GM12865 (cell line): ENCODE results near the gene ANKRD2.

Experiments
- DNase-seq: peaks from one replicate; pipeline ENCODE4 v3.0.0; 2010; ENCODE audit warnings: low read depth
- H3K4me3 ChIP-seq: 2 replicates; pipeline ENCODE4 v1.5.1; 2011; ENCODE audit warnings: mild to moderate bottlenecking, low read depth, low read length, control low read depth
- TF ChIP-seq, protein P1 (sequence below): IDR thresholded peaks from 2 replicates; pipeline ENCODE4 v1.5.1; 2011; ENCODE audit warnings: low read length, control low read depth, low read depth, inconsistent platforms; ENCODE audit not compliant: insufficient read depth; ENCODE audit errors: missing control alignments

Gene ANKRD2

DNA sequence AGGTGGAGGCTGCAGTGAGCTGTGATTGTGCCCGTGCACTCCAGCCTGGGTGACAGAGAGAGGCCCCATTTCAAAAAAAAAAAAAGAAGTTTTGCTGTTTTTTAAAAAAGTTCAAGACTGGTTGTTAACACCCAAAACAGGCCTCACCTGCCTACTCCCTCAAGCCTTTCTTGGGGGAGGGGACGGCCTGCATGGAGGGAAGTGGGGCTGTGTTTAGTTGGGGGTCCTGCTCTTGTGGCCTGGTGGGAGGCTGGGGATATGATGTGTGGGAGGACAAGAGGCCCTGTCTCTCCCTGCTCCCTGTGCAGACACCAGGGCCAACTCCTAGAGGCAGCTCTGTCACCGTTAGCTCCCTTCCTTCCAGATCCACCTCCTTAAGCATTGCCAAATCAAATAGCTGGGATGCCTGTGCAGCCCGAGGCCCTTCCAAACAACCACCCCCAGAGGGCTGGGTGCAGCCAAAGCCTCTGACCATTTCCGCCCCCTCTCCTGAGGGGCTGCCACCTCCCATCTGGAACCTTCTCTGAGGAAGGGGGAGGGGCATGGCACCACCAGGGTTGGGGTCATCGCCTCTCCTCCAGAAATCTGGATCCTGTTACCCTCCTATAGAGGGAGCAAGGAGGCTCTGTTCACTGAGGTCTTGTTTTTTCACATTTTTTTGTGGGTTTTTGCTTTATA is 32.9 kb upstream of the ANKRD2 start:
- no peak overlapping the region for H3K4me3 ChIP-seq

DNA sequence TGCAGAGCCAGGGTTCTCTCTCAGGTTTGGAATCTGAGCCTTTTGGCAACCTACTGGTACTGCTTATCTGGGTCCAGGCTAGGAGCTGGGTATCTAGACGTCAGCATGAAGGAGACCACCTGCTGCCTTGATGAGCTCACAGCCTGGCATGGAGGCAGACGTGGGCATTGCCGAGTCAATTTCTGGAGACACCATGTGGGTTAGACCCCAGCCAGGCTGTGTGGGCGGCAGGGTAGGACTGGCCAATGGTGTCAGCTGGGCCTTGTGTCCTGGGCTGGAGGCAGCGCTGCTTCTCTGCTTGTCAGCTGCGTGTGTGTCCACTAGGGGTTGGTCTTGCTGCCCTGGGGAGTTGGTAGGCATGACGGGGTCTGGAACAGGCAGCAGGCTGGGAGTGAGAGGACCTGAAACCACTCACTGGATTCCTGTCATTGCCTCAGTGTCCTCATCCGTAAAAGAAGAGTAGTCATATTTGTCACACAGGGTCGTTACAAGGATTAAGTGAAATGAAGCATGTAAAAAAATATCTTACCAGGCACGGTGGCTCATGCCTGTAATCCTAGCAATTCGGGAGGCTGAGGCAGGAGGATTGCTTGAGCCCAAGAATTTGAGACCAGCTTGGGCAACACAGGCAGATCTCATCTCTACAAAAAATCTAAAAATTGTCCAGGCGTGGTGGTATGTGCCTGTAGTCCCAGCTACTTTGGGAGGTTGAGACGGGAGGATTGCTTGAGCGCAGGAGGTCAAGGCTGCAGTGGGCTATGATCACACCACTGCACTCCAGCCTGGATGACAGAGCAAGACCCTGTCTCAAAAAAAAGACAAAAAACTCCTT is 31.7 kb upstream of the ANKRD2 start:
- H3K4me3 ChIP-seq = no peak overlapping the region
- TF ChIP-seq, protein P1, sequence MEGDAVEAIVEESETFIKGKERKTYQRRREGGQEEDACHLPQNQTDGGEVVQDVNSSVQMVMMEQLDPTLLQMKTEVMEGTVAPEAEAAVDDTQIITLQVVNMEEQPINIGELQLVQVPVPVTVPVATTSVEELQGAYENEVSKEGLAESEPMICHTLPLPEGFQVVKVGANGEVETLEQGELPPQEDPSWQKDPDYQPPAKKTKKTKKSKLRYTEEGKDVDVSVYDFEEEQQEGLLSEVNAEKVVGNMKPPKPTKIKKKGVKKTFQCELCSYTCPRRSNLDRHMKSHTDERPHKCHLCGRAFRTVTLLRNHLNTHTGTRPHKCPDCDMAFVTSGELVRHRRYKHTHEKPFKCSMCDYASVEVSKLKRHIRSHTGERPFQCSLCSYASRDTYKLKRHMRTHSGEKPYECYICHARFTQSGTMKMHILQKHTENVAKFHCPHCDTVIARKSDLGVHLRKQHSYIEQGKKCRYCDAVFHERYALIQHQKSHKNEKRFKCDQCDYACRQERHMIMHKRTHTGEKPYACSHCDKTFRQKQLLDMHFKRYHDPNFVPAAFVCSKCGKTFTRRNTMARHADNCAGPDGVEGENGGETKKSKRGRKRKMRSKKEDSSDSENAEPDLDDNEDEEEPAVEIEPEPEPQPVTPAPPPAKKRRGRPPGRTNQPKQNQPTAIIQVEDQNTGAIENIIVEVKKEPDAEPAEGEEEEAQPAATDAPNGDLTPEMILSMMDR = no peak
- no peak for DNase-seq

More for the DNA sequence above, 32.9 kb upstream of the ANKRD2 start:
- TF ChIP-seq, protein P1 = no peak
- no peak for DNase-seq

DNA sequence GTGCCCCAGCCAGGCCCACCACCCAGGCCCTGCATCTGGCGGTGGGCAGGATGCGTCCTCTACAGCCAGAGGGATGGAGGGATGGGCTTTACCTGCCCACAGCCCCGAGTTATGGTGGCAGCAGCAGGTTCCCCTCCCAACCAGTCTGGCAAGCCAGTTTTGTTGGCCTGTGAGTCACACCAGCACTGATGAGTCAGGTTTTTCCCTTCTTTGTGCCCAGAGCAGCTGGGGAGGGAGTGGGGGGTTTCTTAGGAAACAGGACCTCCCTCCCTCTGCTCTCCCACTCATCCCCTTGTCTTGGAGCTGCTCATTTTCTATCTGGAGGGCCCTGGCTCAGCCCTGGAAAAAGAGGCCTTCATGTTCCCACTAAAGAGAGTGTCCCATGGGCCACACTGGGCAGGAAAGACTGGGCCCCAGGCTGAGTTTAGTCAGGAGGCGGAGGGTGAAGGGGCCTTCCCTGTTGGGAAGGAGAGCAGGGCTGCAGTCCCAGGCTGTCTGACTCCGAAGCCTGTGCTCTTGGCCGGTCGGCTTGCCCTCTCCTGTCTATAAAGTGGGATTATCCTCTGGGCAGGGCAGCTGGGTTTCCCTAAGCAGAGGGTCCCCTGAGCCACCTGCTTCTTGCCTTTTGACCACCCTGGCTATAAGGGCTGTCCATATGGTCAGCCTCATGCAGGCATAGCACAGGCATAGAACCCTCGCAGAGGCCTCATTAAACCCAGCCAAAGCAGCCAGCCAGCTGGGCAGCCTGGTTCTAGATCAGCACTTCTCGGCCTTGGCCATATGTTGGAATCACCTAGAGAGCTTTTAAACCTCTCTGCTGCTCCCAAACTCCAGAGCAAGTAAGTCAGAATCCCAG is 30.2 kb upstream of the ANKRD2 start:
- H3K4me3 ChIP-seq = no peak overlapping the region
- TF ChIP-seq, protein P1 = no peak
- no peak for DNase-seq

DNA sequence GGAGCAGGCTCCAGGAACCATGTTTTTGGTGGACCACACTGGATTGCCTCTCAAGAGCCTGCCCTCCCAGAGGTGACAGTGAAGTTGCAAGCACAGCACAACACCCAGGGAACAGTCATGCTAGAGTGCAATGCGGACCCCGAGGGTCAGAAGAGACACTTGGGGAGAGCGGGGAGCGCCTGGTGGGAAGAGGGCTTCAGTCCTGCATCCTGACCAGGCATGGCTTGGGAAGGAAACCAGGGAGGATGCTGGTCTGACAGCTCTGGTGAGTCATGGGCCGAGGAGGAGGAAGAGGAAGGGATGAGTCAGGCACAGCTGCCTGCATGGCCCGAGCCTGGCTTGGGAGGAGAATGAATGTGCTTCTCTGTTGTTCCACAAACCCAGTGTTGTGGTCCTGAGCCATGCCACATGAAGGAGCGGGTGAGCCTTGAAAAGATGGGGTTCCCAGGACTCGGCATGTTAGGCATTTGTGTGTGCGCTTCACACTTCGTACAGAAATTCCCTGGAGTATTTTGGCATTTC is 29.5 kb upstream of the ANKRD2 start:
- H3K4me3 ChIP-seq = no peak overlapping the region
- TF ChIP-seq, protein P1 = no peak
- DNase-seq = no peak

DNA sequence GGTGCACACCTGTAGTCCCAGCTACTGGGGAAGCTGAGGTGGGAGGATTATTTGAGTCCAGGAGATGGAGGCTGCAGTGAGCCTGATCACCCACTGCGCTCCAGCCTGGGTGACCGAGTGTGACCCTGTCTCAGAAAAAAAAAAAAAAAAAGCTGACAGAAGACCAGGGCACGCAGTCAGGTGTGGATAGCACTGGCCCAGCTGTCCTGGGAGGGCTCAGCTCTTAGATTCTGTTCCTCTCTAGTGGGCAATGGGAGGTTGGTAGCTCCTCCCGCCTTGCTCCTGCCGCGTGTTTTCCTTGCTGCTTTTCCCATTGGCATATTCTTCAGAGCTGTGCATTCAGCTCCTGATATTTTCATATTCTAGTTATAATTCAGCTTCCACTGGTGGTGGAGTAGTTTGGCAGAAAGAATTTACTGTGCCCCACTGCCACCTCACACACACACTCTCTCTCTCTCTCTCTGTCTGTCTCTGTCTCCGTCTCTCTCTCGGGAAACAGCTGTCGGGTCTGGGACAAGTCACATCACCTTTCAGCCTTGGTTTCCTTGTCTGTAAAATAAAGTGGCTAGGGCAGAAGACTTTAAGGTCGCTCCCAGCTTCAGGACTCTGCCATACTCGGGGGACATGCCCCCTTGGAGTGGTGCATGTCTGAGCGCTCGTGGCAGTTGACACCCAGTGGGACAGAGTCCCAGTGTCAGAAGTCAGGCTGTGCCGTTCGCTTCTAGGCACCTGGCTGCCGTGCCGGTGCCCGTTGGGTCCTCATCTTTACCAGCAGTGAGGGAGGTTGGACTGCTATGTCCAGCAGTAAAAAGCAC is 25.9 kb upstream of the ANKRD2 start:
- H3K4me3 ChIP-seq = no peak overlapping the region
- TF ChIP-seq, protein P1 = no peak
- no peak for DNase-seq

DNA sequence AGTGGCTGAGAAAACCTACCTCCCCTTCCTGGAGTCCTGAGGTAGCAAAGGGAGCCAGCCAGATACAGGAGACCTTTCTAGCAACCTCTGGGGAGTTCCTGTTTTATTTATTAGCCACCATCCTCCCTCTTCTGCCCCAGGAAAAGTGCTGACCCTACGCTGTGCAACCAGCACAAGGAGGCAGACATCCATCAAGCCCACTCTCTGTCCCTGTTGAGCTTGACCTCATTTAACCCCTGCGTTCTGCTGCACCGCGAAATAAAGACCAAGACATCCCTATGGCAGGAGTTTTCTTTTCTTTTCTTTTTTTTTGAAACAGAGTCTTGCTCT is 25.3 kb upstream of the ANKRD2 start:
- no peak overlapping the region for H3K4me3 ChIP-seq
- no peak for DNase-seq
- TF ChIP-seq, protein P1 = no peak
